ENCODE data around the gene MOV10. TPM values are rescaled to one million over a fixed set of nuclear protein-coding genes. Genes with fewer than 3 reads are reported as not detected.
A peak's percentile ranks its signal among the peaks of the same experiment; 100 is the strongest.

MOV10 gene
- total and polyA plus RNA-seq, 9 of the 15 experiments (the other 6 are each of a cell fraction or from before 2014, with no cell fraction given), result 16.7 to 105 (median 49.5) TPM

GRCh38 chr1:112715264-112716053, 41.0 kb downstream of the MOV10 start, which contains the start of gene PPM1J (continued):
- no peak for TF ChIP-seq ETS2 (tag; IDR thresholded peaks at IDR 0.05; ENCODE audit: borderline replicate concordance, poor library complexity, severe bottlenecking)
- TF ChIP-seq ZNF589 (CRISPR knock-in tag; IDR thresholded peaks at IDR 0.05; ENCODE audit: low read depth), result no peak
- TF ChIP-seq SP1 (CRISPR knock-in tag; IDR thresholded peaks at IDR 0.05), result peak; percentile 75
- no peak for TF ChIP-seq GABPA (tag; conservative IDR thresholded peaks at IDR 0.05; ENCODE audit: low read depth)
- TF ChIP-seq PHB2 (IDR thresholded peaks at IDR 0.05; ENCODE audit: low read depth), result no peak
- TF ChIP-seq MLLT1 (IDR thresholded peaks at IDR 0.05), result no peak
- TF ChIP-seq ZNF146 (CRISPR knock-in tag; IDR thresholded peaks at IDR 0.05; ENCODE audit: unreplicated experiment), result no peak
- no peak for TF ChIP-seq POLR2G (IDR thresholded peaks at IDR 0.05; ENCODE audit: low read depth, low read length)
- TF ChIP-seq GABPB1 (CRISPR knock-in tag; IDR thresholded peaks at IDR 0.05), result 0 out of 2 replicates have a peak, but pooled peaks have one; percentile 62
- TF ChIP-seq PPARD (CRISPR knock-in tag; IDR thresholded peaks at IDR 0.05), result no peak
- TF ChIP-seq SFPQ (IDR thresholded peaks at IDR 0.05; ENCODE audit: low read depth, low read length), result no peak
- no peak for TF ChIP-seq RBM15 (IDR thresholded peaks at IDR 0.05; ENCODE audit: insufficient read depth, low read length)
- TF ChIP-seq ZNF354B (CRISPR knock-in tag; IDR thresholded peaks at IDR 0.05), result no peak
- TF ChIP-seq SIN3A (IDR thresholded peaks at IDR 0.05; ENCODE audit: borderline replicate concordance in 2 of 2, control insufficient read depth in 1 of 2, low read depth in 2 of 2, low read length in 2 of 2), result 0 out of 4 replicates have a peak, but pooled peaks of 1 of the 2 experiments have one; percentile 66
- TF ChIP-seq, protein P1, sequence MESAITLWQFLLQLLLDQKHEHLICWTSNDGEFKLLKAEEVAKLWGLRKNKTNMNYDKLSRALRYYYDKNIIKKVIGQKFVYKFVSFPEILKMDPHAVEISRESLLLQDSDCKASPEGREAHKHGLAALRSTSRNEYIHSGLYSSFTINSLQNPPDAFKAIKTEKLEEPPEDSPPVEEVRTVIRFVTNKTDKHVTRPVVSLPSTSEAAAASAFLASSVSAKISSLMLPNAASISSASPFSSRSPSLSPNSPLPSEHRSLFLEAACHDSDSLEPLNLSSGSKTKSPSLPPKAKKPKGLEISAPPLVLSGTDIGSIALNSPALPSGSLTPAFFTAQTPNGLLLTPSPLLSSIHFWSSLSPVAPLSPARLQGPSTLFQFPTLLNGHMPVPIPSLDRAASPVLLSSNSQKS (CRISPR knock-in tag; IDR thresholded peaks at IDR 0.05), result no peak
- no peak for TF ChIP-seq ZFP30 (CRISPR knock-in tag; IDR thresholded peaks at IDR 0.05; ENCODE audit: borderline replicate concordance)
- no peak for TF ChIP-seq FOXO4 (CRISPR knock-in tag; IDR thresholded peaks at IDR 0.05)
- TF ChIP-seq JUND (IDR thresholded peaks at IDR 0.05; ENCODE audit: borderline replicate concordance, low read depth, low read length), result peak; percentile 28; the same call in 1 of the 2 replicates
- no peak for TF ChIP-seq JUND (tag; IDR thresholded peaks at IDR 0.05; ENCODE audit: borderline replicate concordance, low read depth, low read length)
